Astrocyte (in vitro differentiated cells and primary cell): ENCODE results near the gene PITX2. TPM values are rescaled to one million over a fixed set of nuclear protein-coding genes. Genes with fewer than 3 reads are reported as not detected.

Source experiments
- DNase-seq: peaks from one replicate; pipeline ENCODE4 v3.0.0-alpha.2; 2010; ENCODE audit warnings: low read depth
- FAIRE-seq: peaks from 2 replicates; lab custom pipeline; 2011; peaks lifted over from hg19 to GRCh38; lab: Jason Lieb, UNC
- H2AFZ ChIP-seq: 2 replicates; pipeline ENCODE4 v1.6.0; 2012; ENCODE audit warnings: low read depth, low read length, inconsistent platforms
- H3K27ac ChIP-seq: 2 replicates; pipeline ENCODE4 v1.5.1; 2011; ENCODE audit warnings: low read depth, low read length, inconsistent platforms
- H3K27me3 ChIP-seq: 2 replicates; pipeline ENCODE4 v1.6.0; 2011; ENCODE audit warnings: low read length, inconsistent platforms; ENCODE audit not compliant: insufficient read depth
- H3K36me3 ChIP-seq: 2 replicates; pipeline ENCODE4 v1.5.1; 2011; ENCODE audit warnings: low read length, inconsistent platforms; ENCODE audit not compliant: insufficient read depth
- H3K4me1 ChIP-seq: 2 replicates; pipeline ENCODE4 v1.5.1; 2011; ENCODE audit warnings: low read length, inconsistent platforms; ENCODE audit not compliant: insufficient read depth
- H3K4me2 ChIP-seq: 2 replicates; pipeline ENCODE4 v1.6.0; 2012; ENCODE audit warnings: low read length, inconsistent platforms
- H3K4me3 ChIP-seq: 2 replicates; pipeline ENCODE4 v1.5.1; 2011; ENCODE audit warnings: low read depth, mild to moderate bottlenecking, low read length, inconsistent platforms; ENCODE audit not compliant: insufficient read depth
- H3K79me2 ChIP-seq: 2 replicates; pipeline ENCODE4 v1.6.0; 2012; ENCODE audit warnings: mild to moderate bottlenecking, low read length, inconsistent platforms; ENCODE audit not compliant: insufficient read depth
- H3K9ac ChIP-seq: 2 replicates; pipeline ENCODE4 v1.6.0; 2012; ENCODE audit warnings: mild to moderate bottlenecking, low read length, inconsistent platforms
- H3K9me3 ChIP-seq: 2 replicates; pipeline ENCODE4 v1.5.1; 2012; ENCODE audit warnings: low read depth, mild to moderate bottlenecking, low read length, inconsistent platforms; ENCODE audit not compliant: insufficient read depth
- H4K20me1 ChIP-seq: 2 replicates; pipeline ENCODE4 v1.6.0; 2012; ENCODE audit warnings: low read length, inconsistent platforms; ENCODE audit not compliant: insufficient read depth
- H3K27ac Mint-ChIP-seq: one replicate; pipeline ENCODE4 v1.8.0; 2021; ENCODE audit warnings: mild to moderate bottlenecking, mixed read lengths; ENCODE audit not compliant: unreplicated experiment
- H3K27me3 Mint-ChIP-seq: one replicate; pipeline ENCODE4 v1.8.0; 2021; ENCODE audit warnings: low read depth, mixed read lengths; ENCODE audit not compliant: unreplicated experiment
- H3K36me3 Mint-ChIP-seq: one replicate; pipeline ENCODE4 v1.8.0; 2021; ENCODE audit warnings: low read depth, mixed read lengths; ENCODE audit not compliant: unreplicated experiment
- H3K4me1 Mint-ChIP-seq: one replicate; pipeline ENCODE4 v1.8.0; 2021; ENCODE audit warnings: low read depth, mixed read lengths; ENCODE audit not compliant: unreplicated experiment
- H3K4me3 Mint-ChIP-seq: one replicate; pipeline ENCODE4 v1.8.0; 2021; ENCODE audit warnings: mild to moderate bottlenecking, moderate library complexity, mixed read lengths; ENCODE audit not compliant: unreplicated experiment
- H3K9me3 Mint-ChIP-seq: one replicate; pipeline ENCODE4 v1.8.0; 2021; ENCODE audit warnings: mild to moderate bottlenecking, mixed read lengths; ENCODE audit not compliant: unreplicated experiment
- CTCF ChIP-seq: IDR thresholded peaks from 2 replicates; pipeline ENCODE4 v1.5.1; 2011; ENCODE audit warnings: low read depth, mild to moderate bottlenecking, inconsistent platforms, low read length, moderate library complexity; ENCODE audit not compliant: insufficient read depth
- EZH2 ChIP-seq: IDR thresholded peaks from 2 replicates; pipeline ENCODE4 v1.6.1; 2012; ENCODE audit warnings: mild to moderate bottlenecking, low read length, inconsistent platforms; ENCODE audit not compliant: insufficient read depth
- total RNA-seq: library from RNA; stranded (reverse); gene quantifications from 2 replicates; pipeline ENCODE4 v1.2.1, GENCODE V29; 2021

PITX2 gene
- total RNA-seq, 1 donor from 2014 or later, result 3.8 TPM

- TF ChIP-seq EZH2 (peak; percentile 23), CTCF (no peak)
- H3K9me3 ChIP-seq, result peaks cover 18% of the 10 kb centered on the region
- DNase-seq, result no peak
- H3K79me2 ChIP-seq, result no peaks in the 10 kb centered on the region
- no peak overlapping the region for H3K27ac ChIP-seq
- Mint-ChIP-seq H3K9me3 (peaks cover 46% of the 10 kb centered on the region), H3K36me3 (peaks cover 20% of the 10 kb centered on the region), H3K4me1 (peaks cover 2% of the 10 kb centered on the region), H3K4me3 (no peak overlapping the region), H3K27ac (peak overlapping the region; percentile 97), H3K27me3 (peaks cover 83% of the 10 kb centered on the region)
- peaks cover 14% of the 10 kb centered on the region for H4K20me1 ChIP-seq
- H2AFZ ChIP-seq, result no peak overlapping the region
- H3K4me3 ChIP-seq, result no peak overlapping the region
- no peak overlapping the region for H3K4me2 ChIP-seq
- peaks cover 100% of the 10 kb centered on the region for H3K27me3 ChIP-seq
- no peak for FAIRE-seq
- H3K9ac ChIP-seq, result no peak overlapping the region
- no peaks in the 10 kb centered on the region for H3K36me3 ChIP-seq
- H3K4me1 ChIP-seq, result peaks cover 14% of the 10 kb centered on the region
Observed at GRCh38 chr4:110619463-110620247, 3.2 kb downstream of the PITX2 start.

GRCh38 chr4:110618581-110619462 is 4.1 kb downstream of the PITX2 start:
- Histone ChIP-seq H3K9ac (no peak overlapping the region), H2AFZ (no peak overlapping the region), H3K36me3 (no peaks in the 10 kb centered on the region), H3K9me3 (peaks cover 18% of the 10 kb centered on the region), H3K4me3 (no peak overlapping the region), H4K20me1 (peaks cover 14% of the 10 kb centered on the region), H3K27ac (no peak overlapping the region), H3K4me2 (no peak overlapping the region), H3K4me1 (peaks cover 14% of the 10 kb centered on the region), H3K27me3 (peaks cover 100% of the 10 kb centered on the region), H3K79me2 (no peaks in the 10 kb centered on the region)
- no peak for FAIRE-seq
- DNase-seq, result no peak
- Mint-ChIP-seq H3K27me3 (peaks cover 83% of the 10 kb centered on the region), H3K9me3 (peaks cover 49% of the 10 kb centered on the region), H3K36me3 (peaks cover 20% of the 10 kb centered on the region), H3K4me3 (no peak overlapping the region), H3K27ac (peak overlapping the region; percentile 23), H3K4me1 (peaks cover 2% of the 10 kb centered on the region)
- TF ChIP-seq EZH2, result peak; percentile 0
- no peak for TF ChIP-seq CTCF
